ENCODE results near the gene MAGI3. TPM values are rescaled to one million over a fixed set of nuclear protein-coding genes. Genes with fewer than 3 reads are reported as not detected.

Gene MAGI3
- polyA plus RNA-seq, 1 donor from 2014 or later: 10.8 TPM

DNA sequence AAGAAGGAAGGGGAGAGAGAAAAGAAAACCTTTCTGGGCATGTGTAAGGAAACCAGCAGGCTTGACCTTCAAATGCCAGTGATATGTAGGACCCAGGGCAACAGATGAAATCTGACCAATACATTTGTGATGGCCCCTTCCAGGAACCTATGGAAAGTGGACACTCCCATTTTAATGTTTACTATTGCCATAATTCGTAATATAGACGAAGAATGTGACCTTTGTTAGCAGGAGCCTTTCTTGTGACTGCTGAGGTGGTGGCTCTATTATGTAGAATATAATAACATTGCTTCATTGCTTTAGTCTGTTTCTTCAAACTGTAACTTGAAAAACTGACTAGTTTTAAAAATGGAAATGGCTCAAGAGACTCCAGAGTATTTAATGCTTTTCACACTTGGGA is 150.8 kb downstream of the MAGI3 start:
- H3K4me2 ChIP-seq (ENCODE audit: low read length): no peak overlapping the region
- H3K4me3 ChIP-seq (ENCODE audit: low read length): no peak overlapping the region
- H3K27ac ChIP-seq (ENCODE audit: low read length): no peak overlapping the region
- no peaks in the 10 kb centered on the region for H3F3A ChIP-seq (ENCODE audit: insufficient read depth, low read length, poor library complexity, severe bottlenecking)
- no peaks in the 10 kb centered on the region for H3K36me3 ChIP-seq (ENCODE audit: insufficient read depth, low read length)
- no peaks in the 10 kb centered on the region for H4K20me1 ChIP-seq (ENCODE audit: insufficient read depth)
- no peaks in the 10 kb centered on the region for H3K9me2 ChIP-seq (ENCODE audit: insufficient read depth, low read length)
- H3K79me2 ChIP-seq (replicated peaks; ENCODE audit: insufficient read depth, low read length): peaks cover 9% of the 10 kb centered on the region
- H3K9ac ChIP-seq (ENCODE audit: low read length): no peak overlapping the region
- no peak overlapping the region for H2AFZ ChIP-seq (ENCODE audit: low read depth, low read length)
- H3K27me3 ChIP-seq (ENCODE audit: insufficient read depth, low read depth, low read length): no peaks in the 10 kb centered on the region
- H3K9me3 ChIP-seq (ENCODE audit: low read length): no peaks in the 10 kb centered on the region
- TF ChIP-seq EZH2 (IDR thresholded peaks at IDR 0.05; ENCODE audit: borderline replicate concordance, insufficient read depth, low read length, poor library complexity, severe bottlenecking) (no peak), MXI1 (conservative IDR thresholded peaks at IDR 0.05; ENCODE audit: poor library complexity, severe bottlenecking) (no peak), SMC3 (conservative IDR thresholded peaks at IDR 0.05; ENCODE audit: poor library complexity) (no peak), RAD21 (conservative IDR thresholded peaks at IDR 0.05) (no peak), EP300 (conservative IDR thresholded peaks at IDR 0.05; ENCODE audit: poor library complexity, severe bottlenecking) (no peak), POLR2AphosphoS5 (IDR thresholded peaks at IDR 0.05) (no peak), TAF1 (IDR thresholded peaks at IDR 0.05; ENCODE audit: low read depth) (no peak)
- TF ChIP-seq, protein P1, sequence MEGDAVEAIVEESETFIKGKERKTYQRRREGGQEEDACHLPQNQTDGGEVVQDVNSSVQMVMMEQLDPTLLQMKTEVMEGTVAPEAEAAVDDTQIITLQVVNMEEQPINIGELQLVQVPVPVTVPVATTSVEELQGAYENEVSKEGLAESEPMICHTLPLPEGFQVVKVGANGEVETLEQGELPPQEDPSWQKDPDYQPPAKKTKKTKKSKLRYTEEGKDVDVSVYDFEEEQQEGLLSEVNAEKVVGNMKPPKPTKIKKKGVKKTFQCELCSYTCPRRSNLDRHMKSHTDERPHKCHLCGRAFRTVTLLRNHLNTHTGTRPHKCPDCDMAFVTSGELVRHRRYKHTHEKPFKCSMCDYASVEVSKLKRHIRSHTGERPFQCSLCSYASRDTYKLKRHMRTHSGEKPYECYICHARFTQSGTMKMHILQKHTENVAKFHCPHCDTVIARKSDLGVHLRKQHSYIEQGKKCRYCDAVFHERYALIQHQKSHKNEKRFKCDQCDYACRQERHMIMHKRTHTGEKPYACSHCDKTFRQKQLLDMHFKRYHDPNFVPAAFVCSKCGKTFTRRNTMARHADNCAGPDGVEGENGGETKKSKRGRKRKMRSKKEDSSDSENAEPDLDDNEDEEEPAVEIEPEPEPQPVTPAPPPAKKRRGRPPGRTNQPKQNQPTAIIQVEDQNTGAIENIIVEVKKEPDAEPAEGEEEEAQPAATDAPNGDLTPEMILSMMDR (IDR thresholded peaks at IDR 0.05; ENCODE audit: poor library complexity, severe bottlenecking): no peak

GRCh38 chr1:113542221-113542701 is 151.9 kb downstream of the MAGI3 start:
- no peak overlapping the region for H3K27ac ChIP-seq (ENCODE audit: low read length)
- H3K4me3 ChIP-seq (ENCODE audit: low read length): no peak overlapping the region
- H3F3A ChIP-seq (ENCODE audit: insufficient read depth, low read length, poor library complexity, severe bottlenecking): no peaks in the 10 kb centered on the region
- no peak overlapping the region for H2AFZ ChIP-seq (ENCODE audit: low read depth, low read length)
- H3K79me2 ChIP-seq (replicated peaks; ENCODE audit: insufficient read depth, low read length): peaks cover 12% of the 10 kb centered on the region
- no peaks in the 10 kb centered on the region for H3K27me3 ChIP-seq (ENCODE audit: insufficient read depth, low read depth, low read length)
- H3K4me2 ChIP-seq (ENCODE audit: low read length): no peak overlapping the region
- TF ChIP-seq TAF1 (IDR thresholded peaks at IDR 0.05; ENCODE audit: low read depth): no peak
- no peak for TF ChIP-seq MXI1 (conservative IDR thresholded peaks at IDR 0.05; ENCODE audit: poor library complexity, severe bottlenecking)
- TF ChIP-seq POLR2AphosphoS5 (IDR thresholded peaks at IDR 0.05): no peak
- TF ChIP-seq, protein P2, sequence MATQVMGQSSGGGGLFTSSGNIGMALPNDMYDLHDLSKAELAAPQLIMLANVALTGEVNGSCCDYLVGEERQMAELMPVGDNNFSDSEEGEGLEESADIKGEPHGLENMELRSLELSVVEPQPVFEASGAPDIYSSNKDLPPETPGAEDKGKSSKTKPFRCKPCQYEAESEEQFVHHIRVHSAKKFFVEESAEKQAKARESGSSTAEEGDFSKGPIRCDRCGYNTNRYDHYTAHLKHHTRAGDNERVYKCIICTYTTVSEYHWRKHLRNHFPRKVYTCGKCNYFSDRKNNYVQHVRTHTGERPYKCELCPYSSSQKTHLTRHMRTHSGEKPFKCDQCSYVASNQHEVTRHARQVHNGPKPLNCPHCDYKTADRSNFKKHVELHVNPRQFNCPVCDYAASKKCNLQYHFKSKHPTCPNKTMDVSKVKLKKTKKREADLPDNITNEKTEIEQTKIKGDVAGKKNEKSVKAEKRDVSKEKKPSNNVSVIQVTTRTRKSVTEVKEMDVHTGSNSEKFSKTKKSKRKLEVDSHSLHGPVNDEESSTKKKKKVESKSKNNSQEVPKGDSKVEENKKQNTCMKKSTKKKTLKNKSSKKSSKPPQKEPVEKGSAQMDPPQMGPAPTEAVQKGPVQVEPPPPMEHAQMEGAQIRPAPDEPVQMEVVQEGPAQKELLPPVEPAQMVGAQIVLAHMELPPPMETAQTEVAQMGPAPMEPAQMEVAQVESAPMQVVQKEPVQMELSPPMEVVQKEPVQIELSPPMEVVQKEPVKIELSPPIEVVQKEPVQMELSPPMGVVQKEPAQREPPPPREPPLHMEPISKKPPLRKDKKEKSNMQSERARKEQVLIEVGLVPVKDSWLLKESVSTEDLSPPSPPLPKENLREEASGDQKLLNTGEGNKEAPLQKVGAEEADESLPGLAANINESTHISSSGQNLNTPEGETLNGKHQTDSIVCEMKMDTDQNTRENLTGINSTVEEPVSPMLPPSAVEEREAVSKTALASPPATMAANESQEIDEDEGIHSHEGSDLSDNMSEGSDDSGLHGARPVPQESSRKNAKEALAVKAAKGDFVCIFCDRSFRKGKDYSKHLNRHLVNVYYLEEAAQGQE (IDR thresholded peaks at IDR 0.05; ENCODE audit: borderline replicate concordance): no peak
- TF ChIP-seq EP300 (conservative IDR thresholded peaks at IDR 0.05; ENCODE audit: poor library complexity, severe bottlenecking): no peak
- no peak for TF ChIP-seq SMC3 (conservative IDR thresholded peaks at IDR 0.05; ENCODE audit: poor library complexity)
- TF ChIP-seq, protein P1 (IDR thresholded peaks at IDR 0.05; ENCODE audit: poor library complexity, severe bottlenecking): no peak
- no peak for TF ChIP-seq EZH2 (IDR thresholded peaks at IDR 0.05; ENCODE audit: borderline replicate concordance, insufficient read depth, low read length, poor library complexity, severe bottlenecking)
- no peak for TF ChIP-seq RAD21 (conservative IDR thresholded peaks at IDR 0.05)
- no peaks in the 10 kb centered on the region for H3K9me2 ChIP-seq (ENCODE audit: insufficient read depth, low read length)
- H3K36me3 ChIP-seq (ENCODE audit: insufficient read depth, low read length): no peaks in the 10 kb centered on the region
- no peak overlapping the region for H3K9ac ChIP-seq (ENCODE audit: low read length)
- H4K20me1 ChIP-seq (ENCODE audit: insufficient read depth): no peaks in the 10 kb centered on the region
- H3K9me3 ChIP-seq (ENCODE audit: low read length): no peaks in the 10 kb centered on the region

All from neural cell (in vitro differentiated cells).